Measurements from ENCODE around the gene MS4A10. TPM values are rescaled to one million over a fixed set of nuclear protein-coding genes. Genes with fewer than 3 reads are reported as not detected.

The MS4A10 gene
- total RNA-seq, 1 experiment from 2014 or later: not detected

DNA sequence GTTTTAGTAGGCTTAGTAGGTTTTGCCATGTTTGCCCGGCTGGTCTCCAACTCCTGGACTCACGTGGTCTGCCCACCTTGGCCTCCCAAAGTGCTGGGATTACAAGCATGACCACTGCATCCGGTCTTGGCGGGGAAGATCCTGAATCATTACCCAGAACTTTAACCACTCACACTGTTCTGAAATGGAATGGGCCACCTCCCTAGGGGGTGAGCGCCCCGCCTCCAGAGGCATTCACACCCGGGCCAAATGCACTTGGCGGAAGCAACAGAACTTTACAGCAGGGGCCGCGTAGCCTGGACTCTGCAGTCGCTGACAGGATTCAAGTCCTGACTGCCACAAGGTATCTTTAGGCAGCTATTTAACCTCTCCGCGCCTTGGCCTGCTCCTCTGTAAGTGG is 62.1 kb downstream of the MS4A10 start:
- Histone ChIP-seq H3K4me3 (no peak overlapping the region), H3K4me1 (replicated peaks) (peaks cover 21% of the 10 kb centered on the region), H3K27me3 (replicated peaks) (no peaks in the 10 kb centered on the region), H3K36me3 (peaks cover 71% of the 10 kb centered on the region), H3K27ac (no peak overlapping the region), H3K9me3 (replicated peaks) (no peaks in the 10 kb centered on the region)
- DNase-seq (ENCODE audit: low read depth in 1 of 2, low spot score in 2 of 2): no peak

DNA sequence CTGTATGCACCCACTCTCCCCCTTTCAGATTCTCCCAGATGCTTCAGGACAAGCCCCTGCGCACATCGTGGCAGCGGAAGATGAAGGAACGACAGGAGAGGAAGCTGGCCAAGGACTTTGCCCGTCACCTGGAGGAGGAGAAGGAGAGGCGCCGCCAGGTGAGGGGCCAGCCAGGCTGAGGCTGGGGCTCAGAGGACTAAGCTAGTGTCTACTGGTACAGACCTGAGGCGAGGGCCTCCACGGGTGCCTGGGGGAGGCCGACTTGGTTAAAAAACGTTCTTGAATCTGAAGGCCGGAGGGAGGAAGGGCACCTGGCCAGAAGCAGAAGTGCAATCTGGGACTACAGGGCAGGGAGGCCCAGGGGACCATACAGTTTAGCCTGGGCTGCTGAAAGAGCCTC is 62.8 kb downstream of the MS4A10 start:
- peaks cover 16% of the 10 kb centered on the region for H3K4me1 ChIP-seq (replicated peaks)
- no peaks in the 10 kb centered on the region for H3K9me3 ChIP-seq (replicated peaks)
- no peak overlapping the region for H3K4me3 ChIP-seq
- peaks cover 75% of the 10 kb centered on the region for H3K36me3 ChIP-seq
- H3K27me3 ChIP-seq (replicated peaks): no peaks in the 10 kb centered on the region
- no peak for DNase-seq (ENCODE audit: low read depth in 1 of 2, low spot score in 2 of 2)
- H3K27ac ChIP-seq: no peak overlapping the region

DNA sequence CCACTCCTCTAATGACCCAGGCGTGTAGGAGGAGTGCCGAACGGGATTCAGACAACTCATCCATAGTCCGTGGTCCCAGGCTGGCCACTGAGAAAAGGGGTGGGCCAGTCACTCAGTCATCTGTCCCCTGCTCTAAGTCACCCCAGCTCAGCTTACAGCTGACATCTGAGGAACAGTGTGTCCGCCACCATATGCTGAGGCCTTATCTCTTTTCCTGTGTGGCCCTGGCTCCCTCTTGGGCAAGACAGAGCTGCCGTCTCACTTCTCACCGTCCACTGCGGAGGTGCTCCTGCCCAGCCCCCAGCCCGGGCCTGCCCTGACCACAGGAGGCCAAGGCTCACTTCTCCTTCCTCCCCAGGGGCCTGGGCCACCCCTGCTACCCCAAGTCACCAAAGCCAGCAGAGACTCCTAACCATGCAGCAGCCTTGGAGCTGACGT is 63.6 kb downstream of the MS4A10 start:
- Histone ChIP-seq H3K4me3 (no peak overlapping the region), H3K9me3 (replicated peaks) (no peaks in the 10 kb centered on the region), H3K4me1 (replicated peaks) (peaks cover 8% of the 10 kb centered on the region), H3K36me3 (peaks cover 80% of the 10 kb centered on the region), H3K27me3 (replicated peaks) (no peaks in the 10 kb centered on the region), H3K27ac (no peak overlapping the region)
- DNase-seq (ENCODE audit: low read depth in 1 of 2, low spot score in 2 of 2): no peak

GRCh38 chr11:60849641-60850520 is 64.7 kb downstream of the MS4A10 start:
- H3K4me1 ChIP-seq (replicated peaks): no peaks in the 10 kb centered on the region; the same call in 1 of the 2 replicates
- H3K4me3 ChIP-seq: no peak overlapping the region
- H3K9me3 ChIP-seq (replicated peaks): no peaks in the 10 kb centered on the region
- H3K27ac ChIP-seq: no peak overlapping the region
- peaks cover 74% of the 10 kb centered on the region for H3K36me3 ChIP-seq
- no peak for DNase-seq (ENCODE audit: low read depth in 1 of 2, low spot score in 2 of 2)
- no peaks in the 10 kb centered on the region for H3K27me3 ChIP-seq (replicated peaks)

Other genes starting within 250 kb of the MS4A10 start
- gene MS4A8, start 85.7 kb upstream of the MS4A10 start, total RNA-seq (2014; rRNA removed; shearing (Covaris generic)): not detected in 2 replicates
- not detected in 2 replicates for gene MS4A18, start 60.6 kb upstream of the MS4A10 start, total RNA-seq (2014; rRNA removed; shearing (Covaris generic))
- not detected in 2 replicates for gene MS4A15, start 28.5 kb upstream of the MS4A10 start, total RNA-seq (2014; rRNA removed; shearing (Covaris generic))
- 18.4 and 22.3 TPM in 2 replicates for gene CCDC86, start 56.8 kb downstream of the MS4A10 start, total RNA-seq (2014; rRNA removed; shearing (Covaris generic))
- gene PTGDR2, start 70.6 kb downstream of the MS4A10 start, total RNA-seq (2014; rRNA removed; shearing (Covaris generic)): 1.1 TPM in 1 of 2 replicates, not detected in the other
- not detected in 2 replicates for gene ZP1, start 82.2 kb downstream of the MS4A10 start, total RNA-seq (2014; rRNA removed; shearing (Covaris generic))
- gene PRPF19, start 121.3 kb downstream of the MS4A10 start, total RNA-seq (2014; rRNA removed; shearing (Covaris generic)): 79.9 and 109 TPM in 2 replicates
- gene TMEM109, start 128.8 kb downstream of the MS4A10 start, total RNA-seq (2014; rRNA removed; shearing (Covaris generic)): 90.4 and 136 TPM in 2 replicates
- 47.5 and 60.7 TPM in 2 replicates for gene TMEM132A, start 139.1 kb downstream of the MS4A10 start, total RNA-seq (2014; rRNA removed; shearing (Covaris generic))
- 26.5 and 35.8 TPM in 2 replicates for gene SLC15A3, start 166.8 kb downstream of the MS4A10 start, total RNA-seq (2014; rRNA removed; shearing (Covaris generic))
- gene CD6, start 186.3 kb downstream of the MS4A10 start, total RNA-seq (2014; rRNA removed; shearing (Covaris generic)): 0.05 TPM in 1 of 2 replicates, not detected in the other